GM12873 (cell line): ENCODE measurements around the gene NLRP10.

ENCODE experiments used
- CTCF ChIP-seq: IDR thresholded peaks from 2 replicates; pipeline ENCODE4 v1.5.1; 2012; ENCODE audit warnings: low read depth, mild to moderate bottlenecking, moderate library complexity, low read length, control low read depth; ENCODE audit not compliant: insufficient read depth; ENCODE audit errors: missing control alignments

Gene NLRP10

GRCh38 chr11:7973011-7973410, 7.8 kb upstream of the NLRP10 start:
- no peak for TF ChIP-seq CTCF

DNA sequence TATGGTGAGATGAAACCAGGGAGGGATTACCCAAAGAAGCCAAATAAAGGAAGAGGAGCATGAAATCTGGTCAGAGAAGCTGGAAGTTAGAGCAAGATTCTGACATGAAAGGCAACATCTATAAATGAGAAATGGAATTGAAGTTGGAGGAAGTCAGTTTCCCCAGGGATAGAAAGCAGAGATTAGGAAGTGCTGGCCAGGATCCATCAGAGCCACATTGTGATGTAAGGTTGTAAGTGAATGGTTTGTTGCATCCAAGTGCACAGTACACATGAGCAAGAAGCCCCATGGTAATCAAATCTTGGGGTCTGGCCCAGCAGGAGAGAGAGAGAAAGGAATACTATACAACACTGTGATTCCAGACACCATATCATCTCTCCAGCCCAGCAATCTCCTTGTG, 6.6 kb upstream of the NLRP10 start:
- no peak for TF ChIP-seq CTCF

DNA sequence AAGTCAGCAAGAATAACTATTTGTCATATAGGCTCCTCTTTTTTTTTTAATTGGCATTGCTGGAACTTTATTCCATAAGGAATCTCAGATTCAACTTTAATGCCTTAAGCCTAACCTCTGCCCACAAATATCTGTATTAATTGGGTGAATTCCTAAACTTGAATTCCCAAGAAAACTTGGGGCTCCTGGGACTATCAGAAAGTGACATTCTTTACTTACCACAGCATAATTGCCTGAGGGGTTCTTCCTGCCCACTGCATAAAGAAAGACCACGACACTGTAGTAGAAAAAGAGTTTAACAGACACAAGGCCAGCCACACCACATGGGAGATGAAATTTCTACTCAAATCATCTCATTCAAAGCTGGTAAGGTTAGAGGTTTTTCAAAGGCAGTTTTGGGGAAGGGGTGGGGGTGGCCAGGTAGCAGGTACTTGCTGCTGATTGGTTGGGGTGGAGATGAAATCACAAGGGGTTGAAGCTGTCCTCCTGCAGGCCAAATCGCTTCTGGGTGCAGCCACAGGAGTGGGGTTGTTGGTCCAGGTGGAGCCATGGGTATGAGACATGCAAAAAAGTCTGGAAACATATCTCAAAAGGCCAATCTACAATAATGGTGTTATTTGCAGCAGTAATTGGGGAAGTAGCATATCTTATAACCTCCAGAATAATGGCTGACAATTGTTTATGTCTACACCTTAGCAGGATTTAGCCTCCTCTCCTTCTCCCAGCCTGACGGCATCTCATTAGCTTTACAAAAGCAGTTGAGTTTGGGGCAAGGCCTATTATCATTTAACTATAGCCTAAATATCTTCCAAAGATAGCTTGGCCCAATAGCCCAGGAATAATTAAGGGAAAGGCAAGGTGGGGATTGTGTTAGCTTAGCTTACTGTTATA, 4.8 kb upstream of the NLRP10 start:
- no peak for TF ChIP-seq CTCF

DNA sequence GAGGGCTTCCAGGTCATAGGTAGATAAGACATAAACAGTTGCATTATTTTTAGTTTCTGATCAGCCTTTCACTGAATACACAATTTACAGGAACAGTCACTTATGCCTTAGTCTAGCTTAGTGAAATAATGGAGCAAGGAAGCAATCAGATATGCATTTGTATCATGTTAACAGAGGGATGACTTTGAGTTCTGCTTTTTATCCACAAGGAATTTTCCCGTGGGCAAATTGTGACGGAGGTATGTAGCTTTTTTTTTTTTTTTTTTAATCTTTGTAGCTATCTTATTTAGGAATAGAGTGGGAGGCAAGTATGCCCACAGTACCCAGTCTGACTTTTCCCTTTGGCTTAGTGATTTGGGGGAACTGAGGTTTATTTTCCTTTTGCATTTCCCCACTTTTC, 3.4 kb upstream of the NLRP10 start:
- TF ChIP-seq CTCF: no peak

DNA sequence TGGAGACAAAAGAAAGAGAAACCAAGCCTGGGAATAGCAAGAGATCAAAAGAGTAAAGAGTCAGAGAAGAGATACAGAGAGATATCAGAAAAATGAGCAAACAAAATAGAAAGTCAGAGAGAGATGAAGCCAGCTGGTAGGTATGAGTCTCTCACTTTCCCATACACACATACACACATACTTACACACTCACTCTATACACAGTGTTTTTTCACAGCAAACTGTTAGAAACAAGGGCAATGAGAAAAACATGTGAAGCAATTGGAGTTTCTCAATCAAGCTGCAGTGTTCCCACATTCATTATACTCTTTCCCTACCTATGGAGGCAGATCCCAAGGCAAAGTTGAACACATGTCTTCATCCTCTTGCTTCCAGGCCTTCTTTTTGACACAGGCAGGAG, 2.6 kb upstream of the NLRP10 start:
- no peak for TF ChIP-seq CTCF

DNA sequence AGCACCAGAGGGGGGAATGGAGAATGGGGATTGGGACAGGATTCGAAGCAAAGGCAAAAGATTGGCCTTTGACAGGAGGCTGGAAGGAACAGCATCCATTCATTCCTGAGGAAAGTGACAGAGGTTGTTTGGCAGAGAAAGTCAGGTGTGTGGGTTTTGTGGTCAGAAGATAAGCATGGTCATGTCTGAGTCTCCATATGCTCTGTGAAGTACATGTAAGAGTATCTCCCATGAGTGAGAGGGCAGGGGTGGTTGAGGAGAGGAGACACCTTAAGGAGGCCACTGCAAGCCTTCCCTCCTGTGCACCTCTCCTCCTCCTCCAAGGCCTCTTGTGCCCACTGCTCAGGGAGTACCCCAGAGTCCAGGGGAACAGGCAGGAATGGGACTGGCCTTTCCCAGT, 1.9 kb upstream of the NLRP10 start:
- TF ChIP-seq CTCF: no peak

- no peak for TF ChIP-seq CTCF
Measured at GRCh38 chr11:7964873-7965272, 374 bp downstream of the NLRP10 start.

GRCh38 chr11:7964261-7964660, 986 bp downstream of the NLRP10 start:
- no peak for TF ChIP-seq CTCF
